Stimulated activated effector memory CD8-positive, alpha-beta T cell treated with anti-CD3 and anti-CD28 coated beads, Interleukin-12 subunit alpha, Interleukin-12 subunit beta, amount 100 ng/mL, for 72 hours (primary cell): ENCODE results near the gene GSE1.

Experiments
- ATAC-seq: fragments of 150-1000 bp; cut with Tn5 transposase; 2 replicates; pipeline ENCODE4 v1.10.0; 2021
- DNase-seq, 2 donors: peaks; one replicate each; pipeline ENCODE4 v3.0.0; 2021 to 2022; ENCODE audit warnings: low spot score in 2 of 2
- H3K27ac Mint-ChIP-seq: one replicate; pipeline ENCODE4 v1.8.0; 2022; ENCODE audit warnings: mild to moderate bottlenecking, mixed read lengths
- H3K36me3 Mint-ChIP-seq: one replicate; pipeline ENCODE4 v1.8.0; 2022; ENCODE audit warnings: mild to moderate bottlenecking, mixed read lengths
- H3K4me1 Mint-ChIP-seq: one replicate; pipeline ENCODE4 v1.8.0; 2022; ENCODE audit warnings: mixed read lengths
- H3K4me3 Mint-ChIP-seq: one replicate; pipeline ENCODE4 v1.8.0; 2022; ENCODE audit warnings: mild to moderate bottlenecking, mixed read lengths
- H3K9me3 Mint-ChIP-seq: one replicate; pipeline ENCODE4 v1.8.0; 2022; ENCODE audit warnings: mixed read lengths

GSE1 gene

DNA sequence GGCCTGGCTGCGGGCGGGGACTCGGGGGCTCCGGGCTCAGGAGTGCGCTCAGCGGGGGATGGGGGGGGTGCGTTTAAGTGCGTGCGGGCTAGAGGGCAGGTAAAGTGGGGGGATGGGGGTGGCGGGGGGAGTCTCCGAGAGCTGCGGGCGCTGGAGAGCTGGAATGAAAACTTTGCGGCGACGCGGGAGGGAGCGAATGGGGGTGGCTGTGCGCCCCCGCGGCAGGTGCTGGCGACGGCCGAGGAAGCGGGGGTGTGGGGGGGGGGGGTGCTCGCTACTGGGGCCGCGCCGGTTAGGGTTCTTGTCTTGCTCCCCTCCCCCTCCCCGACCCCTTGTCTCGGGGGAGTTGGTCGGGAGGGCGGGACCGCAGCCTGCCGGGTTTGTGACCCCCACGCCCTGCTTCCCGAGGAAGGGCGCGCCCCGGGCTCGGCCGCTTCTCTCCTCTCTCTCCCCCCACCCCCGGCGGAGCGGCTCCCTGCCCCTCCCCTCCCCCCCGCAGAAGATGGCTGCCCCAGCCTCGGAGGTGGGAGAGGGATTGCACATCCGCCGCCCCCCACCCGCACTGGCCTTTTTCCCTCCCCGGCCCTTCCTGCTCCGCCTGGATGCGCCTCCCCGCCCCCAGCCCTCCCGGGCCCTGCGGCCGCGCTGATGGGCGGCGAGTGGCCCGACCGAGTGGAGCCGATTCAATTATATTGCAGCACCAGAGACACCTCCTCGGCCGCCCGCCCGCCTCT is 649 bp downstream of the GSE1 start:
- ATAC-seq = no peak
- peak in 1 of 2 donors; percentile 56 for DNase-seq
- peaks cover 54% of the 10 kb centered on the region for H3K4me1 Mint-ChIP-seq
- peak overlapping the region; percentile 68 for H3K4me3 Mint-ChIP-seq
- H3K36me3 Mint-ChIP-seq = peaks cover 12% of the 10 kb centered on the region
- H3K27ac Mint-ChIP-seq = no peak overlapping the region
- no peaks in the 10 kb centered on the region for H3K9me3 Mint-ChIP-seq

DNA sequence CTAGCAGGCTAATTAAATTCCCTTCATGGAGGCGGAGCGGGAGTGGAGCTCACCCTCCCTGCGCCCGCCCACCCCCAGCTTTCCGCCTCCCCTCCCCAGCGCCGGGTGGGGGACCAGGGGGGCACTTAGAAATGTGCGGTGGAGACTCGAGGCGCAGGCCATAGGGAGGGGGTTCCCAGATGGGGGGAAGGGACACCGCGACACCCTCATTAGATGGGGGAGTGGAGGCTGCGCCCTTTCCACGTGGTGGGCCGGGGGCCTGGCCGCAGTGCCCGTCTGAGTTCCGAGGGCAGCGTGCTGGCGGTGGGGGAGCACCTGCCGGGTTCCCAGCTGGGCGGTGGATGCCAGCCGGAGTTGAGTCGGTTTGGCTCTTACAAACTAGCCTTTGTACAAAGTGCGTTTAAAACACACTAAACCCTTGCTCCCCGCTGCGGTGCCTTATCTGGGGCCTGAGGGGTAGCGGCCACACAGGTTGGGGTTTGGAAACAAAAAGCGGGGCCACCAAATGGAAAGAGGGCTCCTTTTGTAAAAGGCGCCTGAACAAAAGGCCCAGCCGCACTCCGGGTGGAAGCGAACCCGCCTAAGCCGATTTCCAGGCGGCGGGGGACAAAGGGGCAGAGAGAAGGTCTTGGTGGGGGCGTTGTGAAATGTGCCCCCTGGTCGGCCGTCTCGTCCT is 1.4 kb downstream of the GSE1 start:
- ATAC-seq (no peak), DNase-seq (peak in 1 of 2 donors; percentile 64)
- Mint-ChIP-seq H3K4me1 (peaks cover 47% of the 10 kb centered on the region), H3K36me3 (peaks cover 12% of the 10 kb centered on the region), H3K27ac (no peak overlapping the region), H3K9me3 (no peaks in the 10 kb centered on the region), H3K4me3 (peak overlapping the region; percentile 68)

DNA sequence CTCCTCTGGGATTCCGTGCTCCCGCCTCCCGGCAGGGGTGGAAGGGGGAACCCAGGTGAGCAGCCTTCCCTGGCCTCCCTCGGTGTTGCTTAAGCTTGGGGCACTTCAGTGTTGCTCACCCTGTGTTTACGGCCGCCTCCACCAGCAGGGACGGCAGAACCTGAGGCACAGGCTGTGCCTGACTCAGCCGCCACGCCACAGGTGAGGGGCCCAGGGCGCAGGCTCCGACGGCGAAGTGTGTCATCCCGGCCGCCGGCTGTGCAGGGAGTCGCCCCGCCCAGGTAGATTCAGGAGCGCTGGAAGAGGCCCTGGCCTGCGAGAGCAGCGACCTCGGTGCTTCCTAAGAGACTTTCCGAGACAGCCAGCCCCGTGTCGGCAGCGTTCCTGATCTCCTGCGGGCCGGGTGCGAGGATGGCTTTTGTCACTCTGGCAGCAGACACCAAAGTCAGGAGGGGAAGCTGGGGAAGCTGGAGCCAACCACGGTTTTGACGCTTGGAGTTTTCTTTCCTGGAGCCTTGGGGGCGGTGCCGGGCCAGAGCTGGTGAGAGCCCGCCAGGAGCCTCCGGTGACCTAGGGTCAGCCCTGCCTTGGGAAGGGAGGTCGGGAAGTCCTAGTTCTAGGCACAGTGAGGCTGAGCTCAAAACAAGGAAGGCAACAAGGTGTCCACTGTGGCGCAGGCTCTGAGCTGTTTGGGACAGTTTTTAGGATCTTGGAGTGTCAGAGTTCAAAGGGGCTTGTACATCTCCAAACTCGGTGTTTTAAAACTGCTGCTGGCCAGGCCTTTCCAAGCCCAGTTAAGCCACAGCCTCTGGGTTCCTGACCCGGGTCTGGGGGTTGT is 2.1 kb downstream of the GSE1 start:
- H3K27ac Mint-ChIP-seq = no peak overlapping the region
- H3K36me3 Mint-ChIP-seq = peaks cover 12% of the 10 kb centered on the region
- DNase-seq = peak in 1 of 2 donors; percentile 40
- H3K4me1 Mint-ChIP-seq = peaks cover 39% of the 10 kb centered on the region
- H3K4me3 Mint-ChIP-seq = peak overlapping the region; percentile 68
- no peaks in the 10 kb centered on the region for H3K9me3 Mint-ChIP-seq
- peak; percentile 61 for ATAC-seq

DNA sequence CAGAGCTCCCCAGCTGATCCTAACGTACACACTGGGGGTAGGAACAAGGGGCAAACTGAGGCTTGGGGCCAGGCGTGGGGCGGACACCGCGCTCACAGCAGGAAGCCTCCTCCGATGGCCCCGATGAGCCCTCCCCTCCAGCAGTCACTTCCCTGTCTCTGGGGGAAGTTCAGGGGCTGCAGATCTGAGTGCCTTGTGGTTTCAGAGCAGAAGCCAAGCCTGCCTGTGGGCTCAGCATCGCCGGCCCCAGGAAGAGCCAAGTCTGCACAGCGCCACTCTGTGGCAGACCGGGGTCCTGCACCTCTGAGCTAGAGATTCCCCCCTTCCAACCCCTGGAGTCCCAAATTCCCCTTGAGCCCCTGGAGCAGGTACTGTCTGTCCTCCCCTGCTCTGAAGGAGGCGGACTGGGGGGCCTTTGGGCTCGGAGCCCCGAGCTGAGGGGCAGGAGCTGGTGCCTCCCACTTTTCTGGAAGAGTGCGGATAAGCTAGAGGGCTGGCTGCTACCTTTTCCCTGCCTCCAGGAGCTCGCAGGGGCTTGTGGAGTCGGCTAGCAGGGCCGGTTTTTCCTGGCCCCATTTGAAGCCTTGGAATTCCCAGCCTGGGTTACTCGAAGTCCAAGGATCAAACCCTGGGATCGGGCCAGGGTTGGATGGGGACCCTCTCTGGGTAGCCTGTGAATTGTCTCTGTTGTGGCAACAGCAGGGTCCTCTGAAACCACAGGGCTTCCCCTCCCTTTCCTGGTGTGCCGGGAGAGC is 2.9 kb downstream of the GSE1 start:
- DNase-seq (peak; percentile 79 to 92), ATAC-seq (peak; percentile 75)
- Mint-ChIP-seq H3K27ac (no peak overlapping the region), H3K9me3 (no peaks in the 10 kb centered on the region), H3K36me3 (peaks cover 5% of the 10 kb centered on the region), H3K4me1 (peaks cover 39% of the 10 kb centered on the region), H3K4me3 (peak overlapping the region; percentile 68)

DNA sequence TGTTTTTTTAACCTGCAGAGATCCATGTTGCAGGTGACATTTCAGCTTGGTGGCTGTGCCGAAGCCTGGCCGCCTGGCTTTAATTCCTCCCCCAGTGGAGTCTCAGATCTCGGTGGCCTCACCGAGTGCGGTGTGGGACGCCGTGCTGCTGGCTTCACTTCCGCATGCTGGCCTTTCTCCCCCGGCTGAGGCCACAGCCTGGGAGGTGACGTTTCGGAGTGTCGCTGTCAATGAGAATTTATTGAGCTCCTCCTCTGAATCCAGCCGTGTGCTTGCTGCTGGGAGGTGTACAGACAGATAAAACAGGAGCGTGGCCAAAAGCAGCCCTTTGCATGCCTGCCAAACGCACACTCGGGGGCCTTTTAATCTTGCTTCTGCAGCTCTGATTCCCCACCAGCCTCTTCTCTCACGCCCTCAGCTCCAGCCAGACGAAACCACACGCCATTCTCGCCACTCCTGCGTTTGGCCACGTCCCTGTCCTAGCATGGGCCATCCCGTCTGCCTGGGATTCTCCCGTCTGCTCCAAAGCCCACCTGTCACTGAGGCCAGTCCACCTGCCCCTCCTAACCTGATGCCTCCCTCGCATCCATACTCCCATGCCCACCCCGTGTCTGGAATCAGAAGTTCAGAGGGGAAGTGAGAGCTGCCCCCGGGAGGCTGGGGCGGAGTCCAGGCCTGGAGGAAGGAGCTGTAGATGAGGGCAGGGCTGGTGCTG is 3.6 kb downstream of the GSE1 start:
- Mint-ChIP-seq H3K27ac (peak overlapping the region; percentile 85), H3K4me3 (peak overlapping the region; percentile 68), H3K9me3 (no peaks in the 10 kb centered on the region), H3K4me1 (peaks cover 47% of the 10 kb centered on the region), H3K36me3 (peaks cover 5% of the 10 kb centered on the region)
- DNase-seq (peak in 1 of 2 donors; percentile 56), ATAC-seq (no peak)

DNA sequence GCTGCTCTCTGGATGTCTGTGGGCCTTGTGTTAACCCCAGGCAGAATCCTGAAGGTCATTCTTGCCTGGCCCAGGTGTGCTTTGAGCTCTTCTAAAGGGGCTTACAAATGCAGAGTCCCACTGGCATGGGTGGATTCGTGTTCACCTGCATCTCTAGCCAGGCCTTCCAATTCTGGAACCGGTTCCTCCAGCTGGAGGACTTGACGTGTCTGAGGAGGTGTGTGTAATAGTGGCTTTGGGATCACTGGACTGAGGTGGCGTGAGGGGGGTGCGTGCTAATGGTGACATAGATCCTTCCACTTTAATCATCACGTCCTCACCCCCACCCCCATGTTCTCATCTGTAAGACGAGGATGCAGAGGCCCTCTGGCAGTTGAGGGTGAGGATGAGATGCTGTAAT is 4.8 kb downstream of the GSE1 start:
- H3K4me1 Mint-ChIP-seq = peaks cover 58% of the 10 kb centered on the region
- DNase-seq = no peak
- no peaks in the 10 kb centered on the region for H3K9me3 Mint-ChIP-seq
- H3K36me3 Mint-ChIP-seq = peaks cover 5% of the 10 kb centered on the region
- no peak overlapping the region for H3K4me3 Mint-ChIP-seq
- ATAC-seq = no peak
- peak overlapping the region; percentile 29 for H3K27ac Mint-ChIP-seq

DNA sequence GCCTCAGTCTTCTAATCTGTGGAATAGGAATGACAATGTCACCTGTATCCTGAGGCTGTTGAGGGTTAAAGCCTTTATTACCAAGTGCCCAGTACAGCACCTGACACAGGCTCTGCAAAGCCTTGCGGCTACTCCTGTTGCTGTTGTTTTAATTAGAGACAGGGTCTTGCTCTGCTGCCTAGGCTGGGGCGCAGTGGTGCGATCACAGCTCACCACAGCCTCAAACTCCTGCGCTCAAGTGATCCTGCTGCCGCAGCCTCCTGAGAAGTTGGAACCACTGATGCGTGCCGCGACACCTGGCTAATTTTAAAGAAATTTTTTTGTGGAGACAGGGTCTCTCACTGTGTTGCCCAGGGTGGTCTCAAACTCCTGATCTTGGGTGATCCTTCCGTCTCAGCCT is 5.4 kb downstream of the GSE1 start:
- H3K4me1 Mint-ChIP-seq = peaks cover 64% of the 10 kb centered on the region
- H3K4me3 Mint-ChIP-seq = no peak overlapping the region

DNA sequence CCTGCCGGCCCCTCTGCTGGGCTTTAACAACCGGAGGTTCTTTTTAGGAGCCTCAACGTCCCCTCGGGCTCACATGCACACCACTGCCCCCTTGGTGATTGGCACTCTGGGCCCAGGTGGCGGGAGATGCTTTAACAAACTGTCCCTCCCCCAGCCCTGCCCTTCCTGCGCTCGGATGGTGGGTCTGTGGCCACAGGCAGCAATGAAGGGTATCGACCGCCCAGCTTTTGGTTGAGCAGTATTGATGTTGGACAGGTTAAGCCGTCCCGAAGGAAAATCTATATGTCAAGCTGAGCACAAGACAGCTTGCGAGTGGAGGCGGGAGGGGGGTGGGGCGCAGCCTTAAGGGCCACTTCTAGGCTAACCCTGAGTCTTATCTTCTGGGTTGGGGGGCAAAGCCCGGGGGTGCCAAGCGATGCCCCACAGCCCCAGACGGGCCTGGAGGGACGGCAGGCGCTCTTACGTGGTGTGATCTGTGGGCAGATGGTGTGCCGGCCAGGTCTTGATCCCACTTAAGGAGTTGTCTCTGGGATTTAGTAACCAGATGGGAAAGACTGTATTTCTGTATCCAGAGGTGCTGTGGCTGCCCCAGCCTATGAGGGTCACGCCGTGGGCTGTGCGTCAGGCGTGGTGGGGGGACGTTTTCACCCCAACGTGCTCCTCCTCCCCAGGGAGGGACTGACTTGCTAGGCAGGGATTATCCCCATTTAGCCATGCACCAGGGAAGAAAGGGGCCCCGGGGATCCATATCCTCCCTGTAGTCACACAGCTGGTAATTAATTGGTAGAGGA is 6.2 kb downstream of the GSE1 start:
- H3K36me3 Mint-ChIP-seq = peaks cover 5% of the 10 kb centered on the region
- H3K4me1 Mint-ChIP-seq = peaks cover 69% of the 10 kb centered on the region
- no peak for ATAC-seq
- H3K27ac Mint-ChIP-seq = no peak overlapping the region
- no peak for DNase-seq
- no peak overlapping the region for H3K4me3 Mint-ChIP-seq
- no peaks in the 10 kb centered on the region for H3K9me3 Mint-ChIP-seq

More for the DNA sequence above, 5.4 kb downstream of the GSE1 start:
- Mint-ChIP-seq H3K9me3 (no peaks in the 10 kb centered on the region), H3K27ac (peak overlapping the region; percentile 29), H3K36me3 (peaks cover 5% of the 10 kb centered on the region)
- ATAC-seq = no peak
- no peak for DNase-seq

DNA sequence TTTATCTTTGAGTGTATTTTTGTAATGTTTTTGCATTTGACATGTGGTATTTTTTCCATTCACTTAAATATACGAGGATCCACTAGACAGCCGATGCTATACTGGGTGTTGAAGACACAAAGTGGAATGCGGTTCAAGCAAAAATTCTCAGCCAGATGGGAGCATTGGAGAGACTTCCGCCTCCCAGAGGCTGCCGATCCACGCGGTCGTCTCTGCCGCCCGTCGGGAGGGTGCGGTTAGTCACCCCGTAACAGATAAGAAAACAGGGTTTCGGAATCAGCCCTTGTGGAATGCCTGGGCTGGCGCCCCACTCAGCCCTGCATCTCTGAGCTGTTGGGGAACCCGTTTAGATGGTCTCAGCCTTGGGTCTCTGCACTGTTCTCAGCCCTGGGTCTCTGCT is 7.3 kb downstream of the GSE1 start:
- no peak for DNase-seq
- ATAC-seq = no peak
- no peak overlapping the region for H3K27ac Mint-ChIP-seq
- peaks cover 69% of the 10 kb centered on the region for H3K4me1 Mint-ChIP-seq
- no peak overlapping the region for H3K4me3 Mint-ChIP-seq
- peaks cover 5% of the 10 kb centered on the region for H3K36me3 Mint-ChIP-seq
- H3K9me3 Mint-ChIP-seq = no peaks in the 10 kb centered on the region

DNA sequence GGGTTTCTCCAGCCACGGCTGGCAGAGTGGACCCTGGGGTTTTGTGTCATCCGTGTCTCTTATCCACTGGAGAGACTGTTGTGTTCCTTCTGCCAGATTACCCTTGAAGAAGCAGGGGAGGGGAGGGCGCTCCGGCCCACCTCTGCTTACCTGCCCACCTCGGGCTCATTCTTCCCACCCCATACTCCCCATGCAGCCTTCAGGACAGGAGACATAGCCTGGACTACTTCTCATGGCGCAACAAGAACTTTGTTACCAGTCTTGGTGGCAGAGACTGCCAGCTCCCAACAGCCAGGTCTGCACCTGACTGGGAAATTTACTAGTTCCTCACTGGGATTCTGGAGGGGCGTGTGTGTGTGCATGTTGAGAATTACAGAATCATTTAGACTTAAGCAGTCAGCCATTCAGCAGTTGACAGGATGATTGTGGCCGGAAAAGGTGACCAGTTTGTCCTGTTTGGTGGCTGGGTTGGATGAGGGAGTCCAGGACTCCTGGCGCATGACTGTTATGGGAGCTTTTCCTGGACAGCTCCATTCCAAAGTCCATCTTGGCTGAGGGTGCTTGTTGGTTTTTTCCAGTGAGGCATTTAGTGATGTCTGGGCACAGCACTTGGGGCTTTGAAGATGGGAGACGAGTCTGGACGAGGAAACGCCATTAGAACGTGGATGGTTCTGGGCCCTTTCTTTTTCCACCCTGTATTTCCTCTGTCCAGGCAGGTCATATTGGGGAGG is 8.7 kb downstream of the GSE1 start:
- Mint-ChIP-seq H3K36me3 (peaks cover 4% of the 10 kb centered on the region), H3K4me3 (no peak overlapping the region), H3K9me3 (no peaks in the 10 kb centered on the region), H3K27ac (no peak overlapping the region), H3K4me1 (peaks cover 68% of the 10 kb centered on the region)
- no peak for ATAC-seq
- DNase-seq = no peak

DNA sequence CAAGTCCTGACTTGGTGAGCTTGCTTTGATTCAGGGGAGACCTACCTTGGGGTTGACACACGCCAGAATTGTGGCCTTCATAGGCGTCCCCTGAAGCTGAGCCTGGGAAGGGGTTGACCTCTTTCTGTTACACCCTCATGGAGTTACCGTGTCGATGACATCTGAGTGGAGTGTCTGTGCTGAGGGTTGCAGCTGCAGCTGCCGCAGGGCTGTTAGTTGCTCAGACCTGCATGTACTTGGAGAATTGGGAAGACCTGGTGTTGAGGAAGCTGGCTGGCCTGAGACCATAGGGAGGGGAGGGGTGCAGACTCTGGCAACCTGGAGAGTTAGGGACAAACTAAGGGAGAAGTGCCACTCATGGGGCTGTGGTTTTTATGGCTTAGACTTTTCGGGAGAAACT is 9.6 kb downstream of the GSE1 start:
- Mint-ChIP-seq H3K9me3 (no peaks in the 10 kb centered on the region), H3K4me3 (no peak overlapping the region), H3K36me3 (no peaks in the 10 kb centered on the region), H3K4me1 (peaks cover 70% of the 10 kb centered on the region), H3K27ac (no peak overlapping the region)
- ATAC-seq = no peak
- DNase-seq = no peak

DNA sequence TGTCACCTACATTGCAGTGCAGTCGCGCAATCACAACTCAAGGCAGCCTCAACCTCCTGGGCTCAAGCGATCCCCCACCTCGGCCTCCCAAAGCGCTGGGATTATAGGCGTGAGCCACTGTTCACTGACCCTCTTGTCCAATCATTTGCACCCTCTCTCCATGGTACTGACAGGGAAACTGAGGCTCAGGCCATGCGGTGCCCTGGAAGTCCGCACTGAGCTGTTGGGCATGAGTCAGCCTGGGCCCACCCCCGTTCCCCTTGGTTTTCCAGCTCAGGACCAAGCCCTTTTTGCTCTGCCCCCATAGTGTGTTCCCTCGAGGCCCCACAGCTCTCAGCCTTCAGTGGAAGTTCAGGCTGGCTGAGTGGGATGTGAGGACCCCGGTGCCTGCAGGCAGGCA is 10.1 kb downstream of the GSE1 start:
- Mint-ChIP-seq H3K4me1 (peaks cover 64% of the 10 kb centered on the region), H3K36me3 (no peaks in the 10 kb centered on the region), H3K4me3 (no peak overlapping the region), H3K9me3 (no peaks in the 10 kb centered on the region), H3K27ac (no peak overlapping the region)
- no peak for DNase-seq
- no peak for ATAC-seq

DNA sequence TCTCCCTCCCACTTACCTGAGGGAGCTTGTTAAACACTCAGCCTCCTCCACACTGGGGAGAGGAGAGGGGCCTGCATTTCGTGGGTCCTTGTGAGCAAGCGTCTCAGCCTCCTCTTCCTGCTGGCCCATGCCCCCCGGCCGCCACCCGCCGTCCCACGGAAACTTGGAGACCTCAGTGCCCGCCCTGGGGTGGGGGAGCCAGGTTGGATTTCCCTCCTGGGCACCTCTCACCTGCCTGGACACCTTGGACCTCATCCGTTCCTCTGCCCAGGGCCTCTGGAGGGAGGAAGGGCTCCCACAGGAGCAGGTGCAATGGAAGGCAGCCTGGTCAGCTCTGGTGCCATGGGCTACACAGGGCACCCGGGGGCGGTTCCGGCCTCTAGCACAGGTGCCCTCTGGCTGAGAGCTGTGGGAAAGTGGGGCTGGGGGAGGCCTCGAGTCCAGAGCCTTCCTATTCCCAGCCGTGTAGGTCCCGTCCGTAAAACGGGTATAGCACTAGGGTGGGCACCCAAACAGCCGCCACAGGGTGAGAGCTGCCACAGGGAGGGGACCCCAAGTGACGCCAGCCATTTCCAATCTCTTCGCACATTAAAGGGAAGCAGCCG is 11.0 kb downstream of the GSE1 start:
- no peak for DNase-seq
- ATAC-seq = no peak
- no peak overlapping the region for H3K4me3 Mint-ChIP-seq
- no peak overlapping the region for H3K27ac Mint-ChIP-seq
- H3K36me3 Mint-ChIP-seq = no peaks in the 10 kb centered on the region
- H3K4me1 Mint-ChIP-seq = peaks cover 70% of the 10 kb centered on the region
- no peaks in the 10 kb centered on the region for H3K9me3 Mint-ChIP-seq
